HG03025 (cell line): ENCODE measurements around the gene NFX1.

Experiments
- ATAC-seq: cut with Tn5 transposase; IDR thresholded peaks from one replicate; pipeline ENCODE4 v1.9.1; 2021; ENCODE audit warnings: mild to moderate bottlenecking, moderate library complexity; ENCODE audit not compliant: unreplicated experiment, low FRiP score

NFX1 gene

GRCh38 chr9:33265211-33265865 lies 25.0 kb upstream of the NFX1 start:
- no peak for ATAC-seq

- no peak for ATAC-seq
Observed at GRCh38 chr9:33267151-33267767, 23.1 kb upstream of the NFX1 start.

- ATAC-seq = no peak
Observed at GRCh38 chr9:33270146-33270545, 20.2 kb upstream of the NFX1 start.

- no peak for ATAC-seq
Observed at GRCh38 chr9:33272061-33272460, 18.3 kb upstream of the NFX1 start.

GRCh38 chr9:33273266-33273971 lies 16.9 kb upstream of the NFX1 start:
- ATAC-seq = no peak

- ATAC-seq = no peak
Observed at GRCh38 chr9:33273972-33274328, 16.4 kb upstream of the NFX1 start.

GRCh38 chr9:33277484-33277883 lies 12.8 kb upstream of the NFX1 start:
- no peak for ATAC-seq

- no peak for ATAC-seq
Observed at GRCh38 chr9:33285502-33285901, 4.8 kb upstream of the NFX1 start.

- no peak for ATAC-seq
Observed at GRCh38 chr9:33287087-33287490, 3.2 kb upstream of the NFX1 start.

GRCh38 chr9:33288235-33288634 lies 2.1 kb upstream of the NFX1 start:
- ATAC-seq = no peak

- no peak for ATAC-seq
Observed at GRCh38 chr9:33288828-33289483, 1.4 kb upstream of the NFX1 start.

GRCh38 chr9:33289496-33289895 lies 820 bp upstream of the NFX1 start:
- no peak for ATAC-seq

GRCh38 chr9:33289936-33290246 lies 425 bp upstream of the NFX1 start:
- peak; percentile 34 for ATAC-seq

- ATAC-seq = peak; percentile 1
Observed at GRCh38 chr9:33291031-33291397, 698 bp downstream of the NFX1 start.

- no peak for ATAC-seq
Observed at GRCh38 chr9:33291901-33292300, 1.6 kb downstream of the NFX1 start.

GRCh38 chr9:33293782-33294181 lies 3.5 kb downstream of the NFX1 start:
- no peak for ATAC-seq

- no peak for ATAC-seq
Observed at GRCh38 chr9:33294670-33295432, 4.5 kb downstream of the NFX1 start.

GRCh38 chr9:33295571-33295970 lies 5.3 kb downstream of the NFX1 start:
- peak; percentile 36 for ATAC-seq

- ATAC-seq = peak; percentile 89
Observed at GRCh38 chr9:33297432-33297831, 7.1 kb downstream of the NFX1 start.

- no peak for ATAC-seq
Observed at GRCh38 chr9:33300546-33300945, 10.2 kb downstream of the NFX1 start.

GRCh38 chr9:33304362-33304761 lies 14.0 kb downstream of the NFX1 start:
- ATAC-seq = no peak
